PC-3 (cell line): ENCODE data around the gene DEK.

Experiments
- EZH2 ChIP-seq: fragments of 300-600 bp; sonication (generic); IDR thresholded peaks from one replicate; pipeline ENCODE4 v1.6.1; 2017; ENCODE audit warnings: antibody characterized with exemption, mild to moderate bottlenecking, low read length; ENCODE audit not compliant: unreplicated experiment
- EZH2phosphoT487 ChIP-seq: fragments of 300-600 bp; sonication (generic); IDR thresholded peaks from 2 replicates; pipeline ENCODE4 v1.6.1; 2018; ENCODE audit warnings: mild to moderate bottlenecking, antibody characterized with exemption, low read length, borderline replicate concordance
- TF ChIP-seq, protein P1 (sequence below): fragments of 300-600 bp; sonication (generic); conservative IDR thresholded peaks from 2 replicates; pipeline ENCODE4 v1.5.1; 2017; ENCODE audit warnings: antibody characterized with exemption, low read depth, mild to moderate bottlenecking, low read length

DNA sequence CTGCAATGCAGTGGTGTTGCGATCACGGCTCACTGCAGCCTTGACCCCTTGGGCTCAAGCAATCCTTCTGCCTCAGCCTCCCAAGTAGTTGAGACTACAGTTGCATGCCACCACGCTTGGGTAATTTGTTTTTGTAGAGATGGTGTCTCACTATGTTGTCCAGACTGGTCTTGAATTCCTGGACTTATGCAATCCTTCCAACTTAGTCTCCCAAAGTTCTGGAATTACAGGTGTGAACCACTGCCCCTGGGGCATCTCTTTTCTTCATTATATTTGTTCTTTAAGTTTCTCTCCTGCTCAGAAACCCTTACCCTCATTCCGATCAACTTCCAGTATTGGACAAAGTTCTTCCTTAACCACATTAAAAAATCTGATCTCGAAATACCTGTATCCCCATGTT lies 44.7 kb upstream of the DEK start:
- TF ChIP-seq, protein P1, sequence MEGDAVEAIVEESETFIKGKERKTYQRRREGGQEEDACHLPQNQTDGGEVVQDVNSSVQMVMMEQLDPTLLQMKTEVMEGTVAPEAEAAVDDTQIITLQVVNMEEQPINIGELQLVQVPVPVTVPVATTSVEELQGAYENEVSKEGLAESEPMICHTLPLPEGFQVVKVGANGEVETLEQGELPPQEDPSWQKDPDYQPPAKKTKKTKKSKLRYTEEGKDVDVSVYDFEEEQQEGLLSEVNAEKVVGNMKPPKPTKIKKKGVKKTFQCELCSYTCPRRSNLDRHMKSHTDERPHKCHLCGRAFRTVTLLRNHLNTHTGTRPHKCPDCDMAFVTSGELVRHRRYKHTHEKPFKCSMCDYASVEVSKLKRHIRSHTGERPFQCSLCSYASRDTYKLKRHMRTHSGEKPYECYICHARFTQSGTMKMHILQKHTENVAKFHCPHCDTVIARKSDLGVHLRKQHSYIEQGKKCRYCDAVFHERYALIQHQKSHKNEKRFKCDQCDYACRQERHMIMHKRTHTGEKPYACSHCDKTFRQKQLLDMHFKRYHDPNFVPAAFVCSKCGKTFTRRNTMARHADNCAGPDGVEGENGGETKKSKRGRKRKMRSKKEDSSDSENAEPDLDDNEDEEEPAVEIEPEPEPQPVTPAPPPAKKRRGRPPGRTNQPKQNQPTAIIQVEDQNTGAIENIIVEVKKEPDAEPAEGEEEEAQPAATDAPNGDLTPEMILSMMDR, result no peak
- TF ChIP-seq EZH2 (no peak), EZH2phosphoT487 (no peak)
